Measurements from ENCODE around the gene GNAI3. TPM values are rescaled to one million over a fixed set of nuclear protein-coding genes. Genes with fewer than 3 reads are reported as not detected.

Gene GNAI3
- polyA plus RNA-seq, 2 of the 4 experiments (the other 2 are of a cell fraction), result 5.3 to 8.7 TPM

GRCh38 chr1:109570414-109570813 is 22.0 kb downstream of the GNAI3 start:
- no peak for DNase-seq (ENCODE audit: low read depth in 1 of 2, low spot score in 1 of 2)
- Histone ChIP-seq H3K27ac (no peak overlapping the region), H3K4me1 (peaks cover 26% of the 10 kb centered on the region), H3K9me3 (no peaks in the 10 kb centered on the region), H3K4me2 (no peak overlapping the region), H3K4me3 (no peak overlapping the region)
- no peak for ATAC-seq
- 84% methylated on average over 3 of the region's 3 CpGs for WGBS (ENCODE audit: missing lambda C conversion rate)
- TF ChIP-seq CEBPB (IDR thresholded peaks at IDR 0.05), result no peak
- no peak for TF ChIP-seq KDM1A (IDR thresholded peaks at IDR 0.05; ENCODE audit: low read depth)
- TF ChIP-seq NPAS2 (CRISPR knock-in tag; IDR thresholded peaks at IDR 0.05; ENCODE audit: borderline replicate concordance), result no peak
- no peak for TF ChIP-seq RCOR1 (IDR thresholded peaks at IDR 0.05; ENCODE audit: low read depth, low read length)
- TF ChIP-seq JUN (IDR thresholded peaks at IDR 0.05), result no peak
- TF ChIP-seq EP300 (IDR thresholded peaks at IDR 0.05), result no peak
- ChIA-PET POLR2A (interaction anchor here (2.5 kb wide), 1 partner anchor 22 kb away, joined by 8 read pairs; the partner anchor contains the start of gene GNAI3), CTCF (interaction anchor here (1.2 to 1.9 kb wide), 3 partner anchors 11 to 80 kb away, joined by 3 to 7 read pairs (median 4); no protein-coding TSS in a partner anchor)
- FAIRE-seq, result no peak

DNA sequence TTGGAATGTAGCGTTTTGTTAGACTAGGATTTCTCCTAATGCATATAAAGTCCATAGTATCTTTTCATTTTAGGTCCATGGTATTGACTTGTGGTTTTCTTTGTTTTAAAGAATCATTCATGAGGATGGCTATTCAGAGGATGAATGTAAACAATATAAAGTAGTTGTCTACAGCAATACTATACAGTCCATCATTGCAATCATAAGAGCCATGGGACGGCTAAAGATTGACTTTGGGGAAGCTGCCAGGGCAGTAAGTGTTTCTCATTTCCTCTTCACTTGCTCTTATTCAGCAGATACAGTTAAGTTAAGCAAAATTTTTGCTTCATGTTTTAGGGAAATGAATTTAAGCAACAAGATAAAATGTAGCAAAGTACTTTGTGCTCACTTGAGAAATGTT is 25.4 kb downstream of the GNAI3 start:
- no peak for DNase-seq (ENCODE audit: low read depth in 1 of 2, low spot score in 1 of 2)
- Histone ChIP-seq H3K27ac (no peak overlapping the region), H3K4me1 (no peaks in the 10 kb centered on the region; the same call in 2 of the 3 replicates), H3K9me3 (no peaks in the 10 kb centered on the region), H3K4me3 (no peak overlapping the region), H3K4me2 (no peak overlapping the region)
- ATAC-seq, result no peak
- TF ChIP-seq PBX3 (IDR thresholded peaks at IDR 0.05), result no peak
- no peak for TF ChIP-seq JUN (IDR thresholded peaks at IDR 0.05)
- no peak for TF ChIP-seq CHD4 (IDR thresholded peaks at IDR 0.05; ENCODE audit: borderline replicate concordance)
- TF ChIP-seq CBX8 (IDR thresholded peaks at IDR 0.05), result no peak
- no peak for TF ChIP-seq GATA3 (IDR thresholded peaks at IDR 0.05; ENCODE audit: borderline replicate concordance)
- WGBS (ENCODE audit: missing lambda C conversion rate), result 93% methylated on average over 2 of the region's 2 CpGs
- ChIA-PET POLR2A (no interaction called here), CTCF (interaction anchor here (0.7 to 1.2 kb wide), 2 partner anchors 83 to 950 kb away, joined by 3 read pairs; no protein-coding TSS in a partner anchor)
- FAIRE-seq, result no peak

DNA sequence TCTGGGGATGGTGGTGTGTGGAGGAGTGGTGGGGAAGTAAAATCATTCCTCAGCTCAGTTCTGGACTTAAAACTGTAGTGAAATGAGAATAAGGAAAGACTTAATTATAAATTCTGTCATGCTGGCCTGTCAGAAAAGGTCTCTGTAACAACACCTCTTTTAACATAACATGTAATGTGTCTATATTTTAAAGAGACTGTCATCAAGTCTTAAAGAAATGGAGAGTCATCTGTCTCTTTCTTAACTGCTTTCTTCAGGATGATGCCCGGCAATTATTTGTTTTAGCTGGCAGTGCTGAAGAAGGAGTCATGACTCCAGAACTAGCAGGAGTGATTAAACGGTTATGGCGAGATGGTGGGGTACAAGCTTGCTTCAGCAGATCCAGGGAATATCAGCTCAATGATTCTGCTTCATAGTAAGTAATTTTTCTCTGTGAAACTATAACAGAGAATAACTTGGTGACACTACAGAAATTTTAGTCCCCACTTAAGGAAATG is 30.6 kb downstream of the GNAI3 start:
- TF ChIP-seq CHD2 (IDR thresholded peaks at IDR 0.05; ENCODE audit: low read length, partially characterized antibody), result no peak
- no peak for TF ChIP-seq RNF2 (IDR thresholded peaks at IDR 0.05; ENCODE audit: borderline replicate concordance, low read depth)
- TF ChIP-seq CBX2 (IDR thresholded peaks at IDR 0.05; ENCODE audit: borderline replicate concordance, low read depth), result no peak
- no peak for TF ChIP-seq PHF8 (IDR thresholded peaks at IDR 0.05; ENCODE audit: borderline replicate concordance, low read depth)
- TF ChIP-seq POLR2AphosphoS2 (conservative IDR thresholded peaks at IDR 0.05; ENCODE audit: low read length), result no peak
- TF ChIP-seq MAZ (IDR thresholded peaks at IDR 0.05; ENCODE audit: borderline replicate concordance, low read depth, low read length), result no peak
- no peak for TF ChIP-seq EHF (CRISPR knock-in tag; IDR thresholded peaks at IDR 0.05)
- no peak for TF ChIP-seq RARB (CRISPR knock-in tag; IDR thresholded peaks at IDR 0.05)
- TF ChIP-seq HES2 (IDR thresholded peaks at IDR 0.05), result no peak
- no peak for TF ChIP-seq HOXB5 (CRISPR knock-in tag; IDR thresholded peaks at IDR 0.05)
- TF ChIP-seq HOXA7 (CRISPR knock-in tag; IDR thresholded peaks at IDR 0.05), result no peak
- no peak for TF ChIP-seq NFE2L2 (conservative IDR thresholded peaks at IDR 0.05; ENCODE audit: low read length)
- TF ChIP-seq JUN (IDR thresholded peaks at IDR 0.05), result no peak
- 91% methylated on average over 3 of the region's 3 CpGs for WGBS (ENCODE audit: missing lambda C conversion rate)
- FAIRE-seq (no peak), DNase-seq (ENCODE audit: low read depth in 1 of 2, low spot score in 1 of 2) (no peak), ATAC-seq (no peak)
- Histone ChIP-seq H3K4me3 (no peak overlapping the region), H3K4me1 (no peaks in the 10 kb centered on the region), H3K4me2 (no peak overlapping the region), H3K9me3 (no peaks in the 10 kb centered on the region), H3K27ac (no peak overlapping the region)
- CTCF ChIA-PET, result interaction anchor here (1.0 kb wide), 1 partner anchor 62 kb away, joined by 3 read pairs; no protein-coding TSS in a partner anchor
- POLR2A ChIA-PET, result interaction anchor here (1.0 kb wide), 1 partner anchor 31 kb away, joined by 3 read pairs; the partner anchor contains the start of gene GNAI3

All from A549 (cell line).